GM03348 (cell line): ENCODE data around the gene RNGTT.
"Not testable (repeated sequence)": the region's sequence is repeated elsewhere in the genome, so short reads cannot be mapped to it uniquely, and the experiment has no call there.

Experiments
- DNase-seq: peaks from one replicate; pipeline ENCODE4 v3.0.0; 2012; ENCODE audit warnings: low spot score

Gene RNGTT

DNA sequence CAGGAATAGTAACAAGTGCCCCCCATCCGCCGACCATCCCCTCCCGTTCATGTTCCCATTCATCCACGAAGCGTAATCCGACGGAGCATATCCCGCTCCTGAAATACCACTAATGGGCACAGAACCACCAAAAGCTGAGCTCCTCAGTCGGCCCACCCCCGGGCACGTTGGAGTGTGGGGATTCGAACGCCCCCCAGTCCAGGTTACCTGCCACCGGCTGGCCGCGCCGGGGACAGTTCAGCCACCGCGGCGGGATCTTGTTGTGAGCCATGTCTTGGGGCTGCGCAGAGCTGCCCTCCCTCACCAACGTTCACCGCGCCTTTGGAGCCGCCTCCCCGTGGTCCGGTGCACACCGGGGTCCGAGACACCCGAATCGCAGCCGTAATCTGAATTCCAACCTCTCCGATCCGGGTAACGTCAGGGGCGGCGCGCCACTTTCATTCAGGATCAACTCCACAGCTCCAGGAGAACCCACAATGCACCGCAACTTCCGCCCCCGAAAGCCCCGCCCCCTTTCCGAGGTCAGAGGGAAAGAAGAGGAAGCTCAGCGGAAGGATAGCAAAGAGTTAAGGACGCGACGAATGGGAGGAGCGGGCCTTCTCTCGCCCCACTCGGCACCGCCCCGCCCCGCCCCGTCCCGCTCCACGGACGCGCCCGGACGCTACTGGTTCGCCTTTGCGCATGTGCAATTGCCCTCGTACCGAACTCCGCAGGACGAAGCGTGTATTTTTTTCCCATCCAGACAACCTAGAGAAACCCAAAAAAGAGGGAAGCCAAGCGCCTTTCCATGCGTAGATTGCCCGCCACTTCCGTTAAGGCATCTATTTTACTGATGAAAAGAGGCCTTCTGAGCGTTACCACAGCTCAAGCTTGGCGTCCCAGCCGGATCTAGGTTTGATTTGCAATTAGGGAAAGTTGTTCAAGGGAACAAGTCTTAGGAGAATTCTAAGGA, at the start of gene RNGTT:
Gene RNGTT (minus strand): TSS at position 480 of the 952 bp plus-strand sequence. CDS start 209 bp downstream, at position 271.
- DNase-seq = peak; percentile 99

DNA sequence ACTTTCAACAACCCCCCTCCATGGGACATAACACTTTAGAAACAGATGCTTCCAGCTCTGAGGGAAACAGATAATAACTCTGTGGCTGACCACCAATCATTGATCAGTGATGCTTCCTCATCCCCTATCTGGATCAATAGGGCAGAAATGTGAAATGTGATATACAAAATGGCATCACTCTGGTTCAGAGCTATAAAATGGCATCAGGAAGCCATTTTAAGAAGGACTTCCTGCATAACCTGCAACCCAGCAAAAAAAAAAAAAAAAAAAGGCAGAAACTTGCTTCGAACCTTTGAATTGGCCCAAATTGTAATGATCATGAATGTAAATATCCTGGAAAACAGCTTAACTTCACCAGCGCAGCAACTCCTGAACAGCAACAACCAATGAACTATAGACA, 48.0 kb upstream of the RNGTT start:
- no peak for DNase-seq

DNA sequence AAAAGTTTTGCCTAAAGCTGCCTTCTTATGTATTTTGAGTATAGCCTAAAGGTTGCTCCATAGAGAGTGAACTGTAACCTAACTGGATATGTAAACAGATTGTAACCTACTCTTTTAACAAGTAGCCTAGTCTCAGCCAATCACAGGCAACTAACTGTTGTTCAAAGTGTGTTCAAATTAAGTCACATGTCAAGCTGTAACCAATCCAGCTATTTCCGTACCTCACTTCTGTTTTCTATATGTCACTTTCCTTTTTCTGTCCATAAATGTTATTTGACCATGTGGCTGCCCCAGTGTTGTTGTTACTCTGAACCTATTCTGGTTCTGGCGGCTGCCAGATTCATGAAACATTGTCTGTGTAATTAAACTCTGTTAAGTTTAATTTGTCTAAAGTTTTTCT, 47.4 kb upstream of the RNGTT start:
- no peak for DNase-seq

DNA sequence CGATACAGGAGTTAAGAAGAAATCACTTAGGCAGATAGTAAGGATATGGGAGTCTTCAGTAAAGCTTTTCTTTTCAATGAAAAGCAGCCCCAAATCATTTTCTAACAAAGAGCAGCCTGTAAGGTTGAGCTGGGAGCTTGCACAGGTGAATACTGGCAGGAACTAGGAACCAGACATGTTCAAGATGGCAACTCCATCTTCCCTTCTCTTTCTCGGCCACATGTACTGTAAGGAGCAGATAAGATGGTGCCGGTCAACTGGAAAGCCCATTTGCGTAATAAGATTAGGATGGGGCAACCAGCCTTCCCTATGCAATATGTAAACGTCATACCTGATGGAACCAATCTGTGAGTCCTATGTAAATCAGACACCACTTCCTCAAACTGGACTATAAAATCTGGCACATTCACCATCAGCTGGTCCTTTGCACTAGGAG, 46.2 kb upstream of the RNGTT start:
- DNase-seq = no peak

DNA sequence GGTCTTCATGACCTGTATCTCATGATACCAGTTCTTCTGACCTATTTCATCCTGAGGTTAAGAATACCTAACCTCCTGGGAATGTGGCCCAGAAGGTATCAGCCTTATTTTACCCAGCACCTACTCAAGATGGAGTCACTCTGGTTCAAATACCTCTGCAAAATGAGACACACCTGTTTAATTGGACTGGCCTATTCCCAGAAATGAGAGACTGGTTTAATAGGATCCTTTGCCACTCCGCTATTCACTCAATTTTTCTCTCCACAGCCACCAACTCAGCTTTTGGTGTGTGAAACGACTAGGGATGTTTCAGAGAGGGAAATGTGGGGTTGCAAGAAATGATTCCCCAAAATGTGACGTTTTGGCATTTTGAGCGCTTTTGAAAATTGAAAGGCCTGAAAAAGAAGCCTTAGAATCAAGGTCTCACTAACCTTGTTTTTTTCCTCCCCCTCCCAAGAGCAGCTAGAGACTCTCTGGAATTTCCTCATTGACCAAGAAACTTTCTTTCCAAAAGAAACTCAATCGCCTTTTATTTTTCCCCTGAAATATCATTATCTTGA, 45.5 kb upstream of the RNGTT start:
- no peak for DNase-seq

DNA sequence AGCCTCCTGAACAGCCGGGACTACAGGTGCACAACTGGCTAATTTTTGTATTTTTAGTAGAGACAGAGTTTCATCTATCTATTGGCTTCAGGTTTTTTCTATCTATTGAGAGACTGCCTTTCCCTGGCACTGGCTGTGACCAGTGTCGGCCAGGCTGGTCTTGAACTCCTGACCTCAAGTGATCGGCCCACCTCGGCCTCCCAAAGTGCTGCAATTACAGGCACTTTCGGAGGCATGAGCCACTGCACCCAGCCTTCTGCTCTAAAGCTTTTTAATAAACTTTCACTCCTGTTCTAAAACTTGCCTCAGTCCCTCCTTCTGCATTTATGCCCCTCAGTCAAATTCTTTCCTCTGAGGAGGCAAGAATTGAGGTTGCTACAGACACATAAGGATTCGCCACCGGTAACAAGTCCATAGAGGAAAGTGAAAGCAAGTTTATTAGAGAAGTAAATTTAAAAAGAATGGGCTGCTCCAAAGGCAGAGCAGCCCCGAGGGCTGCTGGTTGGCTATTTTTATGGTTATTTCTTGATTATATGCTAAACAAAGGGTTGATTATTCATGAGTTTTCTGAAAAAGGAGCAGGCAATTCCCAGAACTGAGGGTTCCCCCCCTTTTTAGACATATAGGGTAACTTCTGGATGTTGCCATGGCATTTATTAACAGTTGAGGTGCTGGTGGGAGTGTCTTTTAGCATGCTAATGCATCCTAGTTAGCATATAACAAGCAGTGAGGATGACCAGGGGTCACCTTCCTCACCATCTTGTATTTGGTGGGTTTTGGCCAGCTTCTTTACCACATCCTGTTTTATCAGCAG, 44.8 kb upstream of the RNGTT start:
- DNase-seq = no peak

DNA sequence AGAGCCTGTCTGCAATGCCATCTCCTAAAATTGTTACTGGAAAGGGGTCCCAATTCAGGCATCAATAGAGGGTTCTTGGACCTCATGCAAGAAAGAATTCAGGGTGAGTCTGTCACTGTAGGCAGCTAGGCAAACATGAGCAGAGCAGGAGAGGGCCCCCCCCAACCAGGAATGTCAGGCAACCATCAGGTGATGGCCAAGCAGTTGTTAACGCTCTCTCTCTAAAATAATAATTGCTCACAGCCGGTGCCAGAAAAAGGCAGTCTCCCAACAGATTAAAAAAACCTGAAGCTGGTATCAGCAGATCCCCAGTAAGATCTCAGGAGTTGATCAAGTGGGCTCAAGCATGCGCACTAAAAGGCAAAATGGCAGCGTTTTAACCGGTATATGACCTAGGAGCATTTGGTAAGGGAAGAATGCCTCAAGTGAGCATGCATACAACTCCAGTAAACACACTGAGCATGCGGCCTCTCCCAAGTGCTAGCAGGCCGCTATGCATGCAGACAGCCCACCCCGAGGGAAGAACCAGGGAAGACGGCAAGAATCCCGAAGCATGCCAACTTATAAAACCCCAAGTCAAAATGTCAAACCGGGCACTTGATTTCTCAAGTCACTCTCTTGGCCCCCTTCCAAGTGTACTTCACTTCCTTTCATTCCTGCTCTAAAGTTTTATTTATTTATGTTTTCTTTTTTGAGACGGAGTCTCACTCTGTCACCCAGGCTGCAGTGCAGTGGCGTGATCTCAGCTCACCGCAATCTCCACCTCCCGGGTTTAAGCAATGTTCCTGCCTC, 44.0 kb upstream of the RNGTT start:
- no peak for DNase-seq

DNA sequence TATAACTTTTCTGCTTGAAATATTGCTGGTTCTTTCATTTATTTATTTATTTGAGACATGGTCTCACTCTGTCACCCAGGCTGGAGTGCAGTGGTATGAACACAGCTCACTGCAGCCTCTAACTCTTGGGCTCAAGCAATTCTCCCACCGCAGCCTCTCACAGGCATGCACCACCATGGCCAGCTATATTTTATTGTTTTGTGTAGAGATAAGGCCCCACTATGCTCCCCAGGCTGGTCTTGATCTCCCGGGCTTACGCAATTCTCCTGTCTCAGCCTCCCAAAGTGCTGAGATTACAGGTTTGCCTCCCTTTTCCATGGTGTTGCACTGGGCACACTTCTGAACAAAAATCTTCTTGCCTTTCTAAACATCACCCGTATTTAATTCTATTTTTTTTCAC, 39.1 kb upstream of the RNGTT start:
- DNase-seq = no peak

DNA sequence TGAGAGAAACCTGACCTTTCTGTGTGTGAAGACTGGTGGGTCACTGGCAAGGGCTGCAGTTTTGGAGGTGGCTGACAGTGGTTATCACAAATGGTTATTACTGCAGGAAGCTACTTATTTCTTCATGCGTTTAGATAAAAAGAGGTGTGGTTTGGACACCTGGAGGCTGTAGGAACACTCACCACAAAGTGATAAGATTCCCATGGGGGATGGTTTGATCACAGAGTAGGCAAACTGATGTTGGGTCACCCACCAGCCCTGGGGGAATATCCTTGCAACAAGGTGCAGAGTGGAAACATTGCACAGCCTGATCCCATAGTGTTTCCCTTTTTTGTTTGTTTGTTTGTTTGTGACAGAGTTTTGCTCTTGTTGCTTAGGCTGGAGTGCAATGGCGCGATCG, 33.9 kb upstream of the RNGTT start:
- no peak for DNase-seq

DNA sequence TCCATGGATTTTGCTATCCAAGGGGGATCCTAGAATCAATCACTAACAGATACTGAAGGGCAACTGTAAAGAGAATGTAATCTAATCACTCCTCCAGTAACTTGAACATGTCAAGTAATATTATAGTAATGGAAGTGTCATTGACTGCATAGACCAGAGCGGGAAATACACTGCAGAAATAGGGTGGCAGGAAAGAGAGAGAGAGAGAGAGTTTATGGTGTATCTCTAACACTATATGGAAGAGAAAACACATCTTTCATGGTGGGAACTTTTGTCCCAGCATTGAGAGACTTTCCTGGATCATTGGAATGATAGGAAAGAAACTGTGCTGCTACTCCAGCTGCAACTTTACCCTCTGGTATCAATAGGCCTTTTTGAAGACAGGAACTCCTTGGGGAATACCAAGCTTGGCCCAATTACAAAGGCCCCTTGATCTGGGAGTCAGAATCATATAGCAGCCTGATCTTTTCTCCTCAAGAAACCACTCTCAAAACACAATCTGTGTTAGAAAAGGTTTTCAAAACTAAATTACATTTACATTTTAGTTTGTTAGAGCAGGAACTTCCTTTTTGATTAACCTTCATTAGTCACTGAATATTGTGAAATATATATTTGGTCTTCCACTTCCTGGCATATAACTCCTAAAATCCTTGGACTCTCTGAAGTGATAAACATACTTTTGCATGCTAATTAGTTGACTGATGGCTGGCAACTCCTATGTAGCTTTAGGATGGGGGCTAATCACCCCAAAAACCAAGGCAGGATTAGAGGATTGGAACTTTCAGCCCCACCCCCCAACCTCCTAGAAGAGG, 29.5 kb upstream of the RNGTT start:
- DNase-seq = no peak

DNA sequence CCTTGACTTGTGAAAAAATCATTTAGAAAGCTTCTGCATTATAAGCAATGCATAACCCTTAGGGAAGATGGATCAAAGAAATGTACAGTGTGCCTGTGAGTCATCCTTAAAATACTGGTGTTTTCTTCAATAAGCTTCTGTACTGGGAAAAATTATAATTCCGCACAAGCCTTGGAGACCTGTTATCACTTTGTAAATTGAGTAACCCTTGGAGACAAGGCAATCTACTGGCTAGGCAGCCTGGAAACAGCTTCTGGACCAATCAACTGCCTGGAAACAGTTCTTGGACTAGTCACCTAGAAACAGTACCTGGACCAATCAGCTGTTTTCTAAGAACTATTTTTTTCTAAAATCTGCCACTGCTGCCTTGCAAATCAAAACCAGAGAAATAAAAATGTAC, 25.8 kb upstream of the RNGTT start:
- no peak for DNase-seq

DNA sequence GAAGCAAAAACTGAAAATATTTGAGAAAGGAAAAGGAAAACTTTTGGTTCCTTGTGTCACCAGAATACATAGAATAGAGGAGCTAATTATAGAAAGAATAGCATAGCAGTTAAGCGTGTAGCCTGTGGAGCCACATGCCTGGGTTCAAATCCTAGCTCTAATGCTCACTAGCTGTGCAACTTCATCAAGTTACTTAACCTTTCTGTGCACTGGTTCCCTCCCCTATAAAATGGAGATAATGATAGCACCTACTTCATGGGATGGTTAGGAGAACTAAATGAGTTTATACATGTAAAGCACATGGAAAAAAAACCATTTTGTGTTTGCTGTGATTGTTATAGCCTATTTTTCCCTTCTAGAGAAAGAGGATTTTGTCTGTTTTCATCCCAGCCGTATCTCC, 24.5 kb upstream of the RNGTT start:
- DNase-seq = no peak

DNA sequence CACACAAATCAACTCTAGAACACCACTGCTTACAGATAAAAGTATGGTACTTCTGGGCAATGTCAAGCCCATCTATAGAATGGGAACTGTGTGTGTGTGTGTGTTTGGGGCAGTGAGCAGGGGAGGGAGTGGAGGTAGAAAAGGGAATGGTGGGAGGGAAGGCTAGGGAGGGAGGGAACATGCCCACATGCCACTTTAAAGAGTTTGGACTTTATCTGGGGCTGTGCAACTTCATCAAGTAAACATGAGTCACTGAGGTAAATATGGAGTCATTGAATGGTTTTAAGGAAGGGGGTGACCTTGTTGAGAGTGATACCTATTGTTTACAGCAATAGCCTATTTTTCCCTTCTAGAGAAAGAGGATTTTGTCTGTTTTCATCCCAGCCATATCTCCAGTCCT, 22.5 kb upstream of the RNGTT start:
- DNase-seq = no peak

DNA sequence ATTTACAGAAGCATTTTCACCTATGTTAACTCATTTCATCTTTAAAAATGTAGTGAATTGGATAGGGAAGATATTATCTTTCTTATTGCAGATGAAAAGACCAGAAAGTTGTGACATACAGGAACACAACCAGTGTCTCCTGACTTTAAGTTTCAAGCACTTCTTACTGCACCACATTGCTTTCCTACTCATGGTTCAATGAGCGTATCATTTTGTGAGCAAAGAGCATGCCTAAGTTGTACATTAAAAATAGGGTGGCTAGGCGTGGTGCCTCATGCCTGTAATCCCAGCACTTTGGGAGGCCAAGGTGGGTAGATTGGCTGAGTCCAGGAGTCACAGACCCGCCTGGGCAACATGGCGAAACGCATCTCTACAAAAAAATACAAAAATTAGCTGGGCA, 21.2 kb upstream of the RNGTT start:
- DNase-seq = no peak

DNA sequence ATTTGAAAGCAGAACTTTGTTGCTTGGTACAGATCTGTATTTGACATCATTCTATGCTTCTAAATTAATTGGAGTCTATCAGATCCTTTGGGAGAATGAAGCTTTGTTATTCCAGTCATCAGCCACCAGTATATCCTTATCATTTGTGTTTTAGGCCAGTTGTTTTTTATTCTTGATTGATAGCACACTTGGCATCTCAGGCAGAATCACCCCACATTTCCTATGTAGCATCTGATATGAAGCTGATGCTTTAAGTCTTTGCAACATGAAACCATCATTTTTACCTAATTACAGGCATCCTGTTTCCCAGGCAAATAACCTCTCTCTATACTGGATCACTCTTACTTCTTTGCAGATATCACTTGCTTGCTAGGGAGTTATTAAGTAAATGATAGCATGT, 20.7 kb upstream of the RNGTT start:
- no peak for DNase-seq

DNA sequence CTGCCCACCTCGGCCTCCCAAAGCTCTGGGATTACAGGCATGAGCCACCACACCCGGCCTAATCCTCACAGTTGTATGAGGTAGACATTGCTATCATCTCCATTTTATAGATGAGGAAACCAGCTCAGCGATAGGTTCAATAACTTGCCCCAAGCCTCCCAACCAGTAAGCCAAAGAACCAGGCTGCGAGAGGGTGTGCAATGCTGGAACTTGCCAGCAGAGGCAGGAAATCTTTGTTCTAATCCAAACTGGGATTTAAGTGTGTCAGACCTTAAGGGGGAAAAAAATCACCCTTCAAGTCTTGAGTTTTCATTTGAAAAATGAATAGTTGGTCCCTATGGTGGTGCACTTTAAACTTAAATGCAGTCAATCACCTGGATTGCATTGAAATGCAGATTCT, 20.1 kb upstream of the RNGTT start:
- DNase-seq = peak; percentile 29

DNA sequence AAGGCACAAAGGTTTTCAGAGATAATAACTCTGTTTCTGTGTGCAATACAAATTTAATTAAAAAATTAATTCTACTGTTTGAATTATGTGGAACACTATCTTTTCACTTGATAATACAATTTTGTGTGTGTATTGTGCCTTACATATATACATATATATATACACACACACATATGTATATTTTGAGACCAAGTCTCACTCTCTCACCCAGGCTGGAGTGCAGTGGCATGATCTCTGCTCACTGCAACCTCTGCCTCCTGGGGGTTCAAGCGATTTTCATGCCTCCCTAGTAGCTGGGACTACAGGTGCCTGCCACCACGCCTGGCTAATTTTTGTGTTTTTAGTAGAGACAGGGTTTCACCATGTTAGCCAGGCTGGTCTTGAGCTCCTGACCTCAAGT, 19.7 kb upstream of the RNGTT start:
- DNase-seq = not testable (repeated sequence)

DNA sequence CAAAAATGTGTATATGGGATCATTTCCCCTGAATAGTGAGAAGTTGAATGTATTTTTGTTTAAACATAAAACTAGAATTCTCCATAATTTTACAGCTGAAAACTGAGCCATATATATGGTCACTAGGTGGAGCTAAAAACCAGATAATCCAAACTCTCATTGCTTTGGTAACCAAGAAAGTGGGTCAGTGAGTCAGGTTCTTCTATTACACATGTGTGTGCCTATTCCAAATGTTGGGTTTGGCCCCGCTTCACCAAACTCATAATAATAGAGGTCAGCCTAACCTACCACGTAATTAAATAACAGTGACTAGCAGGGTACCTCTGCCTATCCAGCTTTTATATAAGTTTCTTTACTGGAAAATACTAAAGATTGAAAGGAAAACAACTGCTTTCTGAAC, 19.3 kb upstream of the RNGTT start:
- peak; percentile 85 for DNase-seq

DNA sequence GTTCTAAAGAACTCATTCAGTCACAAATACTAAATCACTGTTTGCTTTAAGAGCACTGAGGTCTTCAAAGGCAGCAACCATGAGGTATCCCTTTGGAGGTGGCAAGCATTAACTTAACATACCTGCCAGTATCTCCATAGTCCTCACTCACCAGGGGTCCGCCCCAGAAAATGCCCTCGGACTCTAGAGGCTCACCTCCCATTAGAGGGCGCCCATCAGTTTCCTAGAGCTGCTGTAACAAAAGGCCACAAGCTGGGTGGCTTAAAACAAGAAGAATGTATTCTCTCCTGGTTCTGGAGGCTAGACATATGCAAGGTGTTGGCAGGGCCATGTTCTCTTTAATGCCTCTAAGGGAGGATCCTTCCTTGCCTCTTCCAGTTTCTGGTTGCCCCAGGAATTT, 12.0 kb upstream of the RNGTT start:
- DNase-seq = no peak

DNA sequence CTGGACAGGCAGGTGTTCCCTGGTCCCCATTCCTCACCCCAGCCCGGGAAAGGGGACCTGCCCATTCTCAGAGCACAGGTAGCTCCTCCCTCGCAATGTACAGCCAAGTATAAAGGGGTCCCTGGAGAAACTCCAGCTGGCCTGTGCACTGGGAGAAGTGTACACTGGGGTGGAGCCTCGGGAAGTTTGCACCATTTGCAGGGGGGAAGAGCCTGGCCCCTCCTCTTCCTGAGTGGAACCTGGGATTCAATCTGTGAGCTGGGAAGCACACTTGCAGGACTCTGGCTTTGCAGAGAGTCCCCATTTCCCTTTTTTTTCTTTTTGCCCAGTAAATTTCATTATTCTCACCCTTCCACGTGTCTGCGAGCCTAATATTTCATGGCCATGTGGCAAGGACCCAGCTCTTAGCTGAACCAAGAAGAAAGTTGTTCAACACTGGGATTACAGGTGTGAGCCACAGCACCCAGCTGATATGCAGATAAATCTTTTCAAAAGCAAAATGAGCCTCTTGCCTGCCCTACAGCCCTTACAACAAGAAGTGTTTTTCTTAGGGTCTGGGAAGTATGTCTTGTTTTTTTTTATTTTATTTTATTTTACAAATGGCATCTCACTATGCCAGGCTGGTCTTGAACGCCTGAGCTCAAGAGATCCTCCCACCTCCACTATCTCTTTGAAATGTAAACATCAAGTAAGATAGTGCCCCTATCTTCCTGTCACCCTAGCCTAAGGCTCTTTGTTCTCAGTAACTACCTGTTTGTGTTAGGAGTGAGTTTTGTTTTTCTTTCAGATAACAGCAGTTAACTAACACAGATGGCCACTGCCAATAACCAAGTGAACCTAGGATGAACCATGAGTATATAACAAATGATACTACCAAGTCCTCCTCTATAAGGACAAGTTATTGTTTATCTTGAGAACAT, 9.3 kb upstream of the RNGTT start:
- DNase-seq = no peak
